Kidney (tissue), 14 donors: ENCODE results near the gene DIS3L2. TPM values are rescaled to one million over a fixed set of nuclear protein-coding genes. Genes with fewer than 3 reads are reported as not detected.

Experiments
- DNase-seq, 5 donors: peaks; one replicate each; pipeline ENCODE4 v3.0.0-alpha.2; 2013 to 2020
- FAIRE-seq: peaks from 2 replicates; lab custom pipeline; 2012; peaks lifted over from hg19 to GRCh38; lab: Jason Lieb, UNC
- H3K27ac ChIP-seq, 2 donors: one replicate each; pipeline ENCODE4 v1.7.0; 2013; ENCODE audit warnings: low read depth in 2 of 2, low read length in 2 of 2, inconsistent platforms in 1 of 2
- H3K27me3 ChIP-seq: one replicate; pipeline ENCODE4 v1.7.1; 2013; ENCODE audit warnings: low read length, inconsistent platforms; ENCODE audit not compliant: control insufficient read depth, insufficient read depth
- H3K36me3 ChIP-seq, 3 donors: one replicate each; pipeline versions ENCODE4 v1.7.0 to v1.7.1; 2013; ENCODE audit warnings: low read length in 3 of 3, control low read depth in 1 of 3, inconsistent platforms in 1 of 3; ENCODE audit not compliant: insufficient read depth in 3 of 3, control insufficient read depth in 2 of 3
- H3K4me1 ChIP-seq, 3 donors: one replicate each; pipeline versions ENCODE4 v1.7.0 to v1.7.1; 2013; ENCODE audit warnings: low read length in 3 of 3, inconsistent platforms in 1 of 3, low read depth in 1 of 3; ENCODE audit not compliant: control insufficient read depth in 2 of 3, insufficient read depth in 2 of 3
- H3K4me3 ChIP-seq, 3 donors: one replicate each; pipeline versions ENCODE4 v1.7.0 to v1.8.1; 2013; ENCODE audit warnings: low read length in 3 of 3, control low read depth in 1 of 3, inconsistent platforms in 1 of 3
- H3K9ac ChIP-seq, 3 donors: one replicate each; pipeline versions ENCODE4 v1.7.0 to v1.7.1; 2013; ENCODE audit warnings: low read length in 3 of 3, control low read depth in 1 of 3, inconsistent platforms in 1 of 3
- H3K9me3 ChIP-seq, 3 donors: one replicate each; pipeline versions ENCODE4 v1.7.0 to v1.7.1; 2013; ENCODE audit warnings: low read length in 3 of 3, control low read depth in 1 of 3, inconsistent platforms in 1 of 3; ENCODE audit not compliant: control insufficient read depth in 2 of 3, insufficient read depth in 1 of 3
- CTCF ChIP-seq: IDR thresholded peaks from 3 replicates; pipeline ENCODE4 v1.5.1; 2012; ENCODE audit warnings: mild to moderate bottlenecking, moderate library complexity, borderline replicate concordance; ENCODE audit not compliant: insufficient read depth; ENCODE audit errors: extremely low read depth
- intact Hi-C: fragments of 100-400 bp; cut with DNase I; formaldehyde crosslinking; loops from one replicate; pipeline ENCODE4 v1.11.1; 2022
- polyA plus RNA-seq: library from polyadenylated mRNA; stranded (reverse); fragments of 350-450 nt; fragmentation: Illumina TruSeq; extraction: RNeasy Lipid Tissue Mini Kit (QIAGEN cat#74804); gene quantifications from one replicate; pipeline ENCODE4 v1.2.3, GENCODE V29; 2014; ENCODE audit warnings: low read depth, low replicate concordance; ENCODE audit not compliant: insufficient read depth
- total RNA-seq: library from RNA; stranded (reverse); fragmentation: NEBNext Ultra II Directional; extraction: Animal tissue kit (Norgen Biotek cat#: 25700); gene quantifications from one replicate; pipeline ENCODE4 v1.2.1, GENCODE V29; 2021
- donor health status: control.
- donor health status: control.
- donor health status: control.
- donor health status: control.
- donor health status: control.
- donor health status: DM: yes; HTN: yes; CAD: no.
- donor health status: Normal renal cell carcinoma (clear cell type).

DIS3L2 gene
- total and polyA plus RNA-seq, 2 donors from 2014 or later, result 12.3 to 47.7 TPM

GRCh38 chr2:232196802-232197201, 235.3 kb downstream of the DIS3L2 start:
- H3K4me1 ChIP-seq, result peaks cover 0 to 4% (median 0%) of the 10 kb centered on the region in 3 donors
- H3K9ac ChIP-seq, result no peak overlapping the region
- H3K27me3 ChIP-seq, result no peaks in the 10 kb centered on the region
- no peak for TF ChIP-seq CTCF
- peaks cover 0 to 3% (median 0%) of the 10 kb centered on the region in 3 donors for H3K36me3 ChIP-seq
- peaks cover 0 to 11% (median 0%) of the 10 kb centered on the region in 3 donors for H3K9me3 ChIP-seq
- H3K27ac ChIP-seq, result no peak overlapping the region
- H3K4me3 ChIP-seq, result no peak overlapping the region
- no peak for DNase-seq
- intact Hi-C loops, result no loop called here
- FAIRE-seq, result no peak

GRCh38 chr2:232200195-232200594, 238.7 kb downstream of the DIS3L2 start:
- Histone ChIP-seq H3K9me3 (peaks cover 0 to 1% (median 0%) of the 10 kb centered on the region in 3 donors), H3K36me3 (no peaks in the 10 kb centered on the region), H3K9ac (no peak overlapping the region), H3K4me3 (no peak overlapping the region), H3K27ac (no peak overlapping the region), H3K27me3 (no peaks in the 10 kb centered on the region), H3K4me1 (peaks cover 0 to 14% (median 10%) of the 10 kb centered on the region in 3 donors)
- intact Hi-C loops, result no loop called here
- FAIRE-seq, result no peak
- no peak for DNase-seq
- no peak for TF ChIP-seq CTCF

- no peak overlapping the region for H3K4me3 ChIP-seq
- H3K27me3 ChIP-seq, result no peaks in the 10 kb centered on the region
- H3K9ac ChIP-seq, result no peak overlapping the region
- TF ChIP-seq CTCF, result no peak
- H3K36me3 ChIP-seq, result no peaks in the 10 kb centered on the region
- H3K9me3 ChIP-seq, result no peaks in the 10 kb centered on the region
- DNase-seq (no peak), FAIRE-seq (no peak)
- intact Hi-C loops, result no loop called here
- H3K27ac ChIP-seq, result peak overlapping the region in 1 of 2 donors; percentile 1
- peaks cover 0 to 20% (median 10%) of the 10 kb centered on the region in 3 donors for H3K4me1 ChIP-seq
Measured at GRCh38 chr2:232203166-232203891, 241.8 kb downstream of the DIS3L2 start.
